ENCODE data around the gene NAALAD2.
"Not testable (repeated sequence)": the region's sequence is repeated elsewhere in the genome, so short reads cannot be mapped to it uniquely, and the experiment has no call there.

GRCh38 chr11:90239967-90240636 is 105.6 kb downstream of the NAALAD2 start:
- TF ChIP-seq RAD21 (IDR thresholded peaks at IDR 0.05); YY1 (IDR thresholded peaks at IDR 0.05); TAF1 (conservative IDR thresholded peaks at IDR 0.05); JUND (IDR thresholded peaks at IDR 0.05); ATF3 (IDR thresholded peaks at IDR 0.05); GABPA (IDR thresholded peaks at IDR 0.05 in 1 of 2, conservative IDR thresholded peaks at IDR 0.05 in 1 of 2); EGR1 (IDR thresholded peaks at IDR 0.05; ENCODE audit: low read depth in 2 of 2); HNF4A (conservative IDR thresholded peaks at IDR 0.05); FOXA1 (IDR thresholded peaks at IDR 0.05): not testable (repeated sequence)
- TF ChIP-seq, protein P1, sequence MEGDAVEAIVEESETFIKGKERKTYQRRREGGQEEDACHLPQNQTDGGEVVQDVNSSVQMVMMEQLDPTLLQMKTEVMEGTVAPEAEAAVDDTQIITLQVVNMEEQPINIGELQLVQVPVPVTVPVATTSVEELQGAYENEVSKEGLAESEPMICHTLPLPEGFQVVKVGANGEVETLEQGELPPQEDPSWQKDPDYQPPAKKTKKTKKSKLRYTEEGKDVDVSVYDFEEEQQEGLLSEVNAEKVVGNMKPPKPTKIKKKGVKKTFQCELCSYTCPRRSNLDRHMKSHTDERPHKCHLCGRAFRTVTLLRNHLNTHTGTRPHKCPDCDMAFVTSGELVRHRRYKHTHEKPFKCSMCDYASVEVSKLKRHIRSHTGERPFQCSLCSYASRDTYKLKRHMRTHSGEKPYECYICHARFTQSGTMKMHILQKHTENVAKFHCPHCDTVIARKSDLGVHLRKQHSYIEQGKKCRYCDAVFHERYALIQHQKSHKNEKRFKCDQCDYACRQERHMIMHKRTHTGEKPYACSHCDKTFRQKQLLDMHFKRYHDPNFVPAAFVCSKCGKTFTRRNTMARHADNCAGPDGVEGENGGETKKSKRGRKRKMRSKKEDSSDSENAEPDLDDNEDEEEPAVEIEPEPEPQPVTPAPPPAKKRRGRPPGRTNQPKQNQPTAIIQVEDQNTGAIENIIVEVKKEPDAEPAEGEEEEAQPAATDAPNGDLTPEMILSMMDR (IDR thresholded peaks at IDR 0.05; ENCODE audit: low read depth, low read length, missing input control): not testable (repeated sequence)
- TF ChIP-seq, protein P2, sequence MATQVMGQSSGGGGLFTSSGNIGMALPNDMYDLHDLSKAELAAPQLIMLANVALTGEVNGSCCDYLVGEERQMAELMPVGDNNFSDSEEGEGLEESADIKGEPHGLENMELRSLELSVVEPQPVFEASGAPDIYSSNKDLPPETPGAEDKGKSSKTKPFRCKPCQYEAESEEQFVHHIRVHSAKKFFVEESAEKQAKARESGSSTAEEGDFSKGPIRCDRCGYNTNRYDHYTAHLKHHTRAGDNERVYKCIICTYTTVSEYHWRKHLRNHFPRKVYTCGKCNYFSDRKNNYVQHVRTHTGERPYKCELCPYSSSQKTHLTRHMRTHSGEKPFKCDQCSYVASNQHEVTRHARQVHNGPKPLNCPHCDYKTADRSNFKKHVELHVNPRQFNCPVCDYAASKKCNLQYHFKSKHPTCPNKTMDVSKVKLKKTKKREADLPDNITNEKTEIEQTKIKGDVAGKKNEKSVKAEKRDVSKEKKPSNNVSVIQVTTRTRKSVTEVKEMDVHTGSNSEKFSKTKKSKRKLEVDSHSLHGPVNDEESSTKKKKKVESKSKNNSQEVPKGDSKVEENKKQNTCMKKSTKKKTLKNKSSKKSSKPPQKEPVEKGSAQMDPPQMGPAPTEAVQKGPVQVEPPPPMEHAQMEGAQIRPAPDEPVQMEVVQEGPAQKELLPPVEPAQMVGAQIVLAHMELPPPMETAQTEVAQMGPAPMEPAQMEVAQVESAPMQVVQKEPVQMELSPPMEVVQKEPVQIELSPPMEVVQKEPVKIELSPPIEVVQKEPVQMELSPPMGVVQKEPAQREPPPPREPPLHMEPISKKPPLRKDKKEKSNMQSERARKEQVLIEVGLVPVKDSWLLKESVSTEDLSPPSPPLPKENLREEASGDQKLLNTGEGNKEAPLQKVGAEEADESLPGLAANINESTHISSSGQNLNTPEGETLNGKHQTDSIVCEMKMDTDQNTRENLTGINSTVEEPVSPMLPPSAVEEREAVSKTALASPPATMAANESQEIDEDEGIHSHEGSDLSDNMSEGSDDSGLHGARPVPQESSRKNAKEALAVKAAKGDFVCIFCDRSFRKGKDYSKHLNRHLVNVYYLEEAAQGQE (IDR thresholded peaks at IDR 0.05): not testable (repeated sequence)
- TF ChIP-seq, protein P3, sequence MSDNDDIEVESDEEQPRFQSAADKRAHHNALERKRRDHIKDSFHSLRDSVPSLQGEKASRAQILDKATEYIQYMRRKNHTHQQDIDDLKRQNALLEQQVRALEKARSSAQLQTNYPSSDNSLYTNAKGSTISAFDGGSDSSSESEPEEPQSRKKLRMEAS (IDR thresholded peaks at IDR 0.05): not testable (repeated sequence)
- TF ChIP-seq, protein P4, sequence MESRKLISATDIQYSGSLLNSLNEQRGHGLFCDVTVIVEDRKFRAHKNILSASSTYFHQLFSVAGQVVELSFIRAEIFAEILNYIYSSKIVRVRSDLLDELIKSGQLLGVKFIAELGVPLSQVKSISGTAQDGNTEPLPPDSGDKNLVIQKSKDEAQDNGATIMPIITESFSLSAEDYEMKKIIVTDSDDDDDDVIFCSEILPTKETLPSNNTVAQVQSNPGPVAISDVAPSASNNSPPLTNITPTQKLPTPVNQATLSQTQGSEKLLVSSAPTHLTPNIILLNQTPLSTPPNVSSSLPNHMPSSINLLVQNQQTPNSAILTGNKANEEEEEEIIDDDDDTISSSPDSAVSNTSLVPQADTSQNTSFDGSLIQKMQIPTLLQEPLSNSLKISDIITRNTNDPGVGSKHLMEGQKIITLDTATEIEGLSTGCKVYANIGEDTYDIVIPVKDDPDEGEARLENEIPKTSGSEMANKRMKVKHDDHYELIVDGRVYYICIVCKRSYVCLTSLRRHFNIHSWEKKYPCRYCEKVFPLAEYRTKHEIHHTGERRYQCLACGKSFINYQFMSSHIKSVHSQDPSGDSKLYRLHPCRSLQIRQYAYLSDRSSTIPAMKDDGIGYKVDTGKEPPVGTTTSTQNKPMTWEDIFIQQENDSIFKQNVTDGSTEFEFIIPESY (IDR thresholded peaks at IDR 0.05): not testable (repeated sequence)

Data from liver (tissue), 3 donors.